Uterus (tissue), 4 donors: ENCODE results near the gene FAM8A1. TPM values are rescaled to one million over a fixed set of nuclear protein-coding genes. Genes with fewer than 3 reads are reported as not detected.
"Not testable (repeated sequence)": the region's sequence is repeated elsewhere in the genome, so short reads cannot be mapped to it uniquely, and the experiment has no call there.

Experiments used
- DNase-seq, 2 donors: peaks; one replicate each; pipeline ENCODE4 v3.0.0-alpha.2; 2019 to 2020
- H3K27ac ChIP-seq, 2 donors: fragments of 200-600 bp; sonication (generic); 1 replicate in 1 of 2; 2 replicates in 1 of 2; pipeline ENCODE4 v1.5.1; 2016 to 2018
- H3K27me3 ChIP-seq, 2 donors: fragments of 200-600 bp; sonication (generic); one replicate each; pipeline ENCODE4 v1.5.1; 2018 to 2019; ENCODE audit warnings: control low read depth in 1 of 2
- H3K36me3 ChIP-seq, 2 donors: fragments of 200-600 bp; sonication (generic); one replicate each; pipeline ENCODE4 v1.5.1; 2019; ENCODE audit warnings: control low read depth in 1 of 2
- H3K4me1 ChIP-seq, 2 donors: fragments of 200-600 bp; sonication (generic); one replicate each; pipeline ENCODE4 v1.5.1; 2018 to 2019; ENCODE audit warnings: control low read depth in 1 of 2
- H3K4me3 ChIP-seq, 2 donors: fragments of 200-600 bp; sonication (generic); 1 replicate in 1 of 2; 2 replicates in 1 of 2; pipeline ENCODE4 v1.5.1; 2018 to 2019; ENCODE audit warnings: mild to moderate bottlenecking in 1 of 2
- H3K9me3 ChIP-seq, 2 donors: fragments of 200-600 bp; sonication (generic); one replicate each; pipeline ENCODE4 v1.5.1; 2019; ENCODE audit warnings: control low read depth in 1 of 2
- POLR2A ChIP-seq, 2 donors: fragments of 450-650 bp; IDR thresholded peaks; one replicate each; pipeline ENCODE4 v1.6.1; 2016; ENCODE audit warnings: antibody characterized with exemption in 2 of 2, mild to moderate bottlenecking in 1 of 2, moderate library complexity in 1 of 2
- intact Hi-C: fragments of 100-400 bp; cut with DNase I; formaldehyde crosslinking; loops from one replicate; pipeline ENCODE4 v1.15.1; 2023; ENCODE audit warnings: low total_unique reads
- total RNA-seq, 4 donors: library from RNA; depleted of rRNA in 3 of 4; stranded (reverse); fragments of >200 nt in 3 of 4; gene quantifications; one replicate each; pipeline versions ENCODE4 v1.1.0 to v1.2.4, GENCODE V29; 2014 to 2023
- TF ChIP-seq, protein P1 (sequence below), 4 experiments: fragments of 200-600 bp in 2 of 4; fragments of 450-650 bp in 2 of 4; sonication (generic) in 2 of 4; IDR thresholded peaks; one replicate each; pipeline ENCODE4 v1.5.1; 2016 to 2019; ENCODE audit warnings: antibody characterized with exemption in 4 of 4, mild to moderate bottlenecking in 2 of 4, moderate library complexity in 1 of 4
- donor health status: DM: yes; HTN: yes; CAD: no.

Gene FAM8A1
- total RNA-seq, 4 donors from 2014 or later: 25.9 to 69.3 (median 50.6) TPM

DNA sequence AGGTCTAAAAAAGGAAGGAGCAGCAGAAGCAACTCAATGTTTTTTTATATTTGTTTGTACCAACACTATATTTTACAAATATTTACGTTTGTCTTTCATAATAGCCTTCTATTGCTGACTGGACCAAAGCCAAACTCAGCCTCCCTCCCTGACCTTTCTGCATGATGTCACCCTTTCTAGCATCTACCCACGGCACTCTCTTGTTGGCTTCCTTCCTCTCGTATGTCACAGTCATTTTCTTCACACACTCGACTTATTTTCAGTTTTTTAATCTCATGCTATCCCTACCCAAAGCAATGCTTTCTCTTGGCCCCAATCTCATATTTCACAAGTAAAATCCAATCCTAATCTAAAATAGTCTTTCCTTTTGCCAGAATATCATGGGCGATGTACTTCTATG, 16.3 kb upstream of the FAM8A1 start:
- TF ChIP-seq POLR2A (IDR thresholded peaks at IDR 0.05): no peak
- TF ChIP-seq, protein P1, sequence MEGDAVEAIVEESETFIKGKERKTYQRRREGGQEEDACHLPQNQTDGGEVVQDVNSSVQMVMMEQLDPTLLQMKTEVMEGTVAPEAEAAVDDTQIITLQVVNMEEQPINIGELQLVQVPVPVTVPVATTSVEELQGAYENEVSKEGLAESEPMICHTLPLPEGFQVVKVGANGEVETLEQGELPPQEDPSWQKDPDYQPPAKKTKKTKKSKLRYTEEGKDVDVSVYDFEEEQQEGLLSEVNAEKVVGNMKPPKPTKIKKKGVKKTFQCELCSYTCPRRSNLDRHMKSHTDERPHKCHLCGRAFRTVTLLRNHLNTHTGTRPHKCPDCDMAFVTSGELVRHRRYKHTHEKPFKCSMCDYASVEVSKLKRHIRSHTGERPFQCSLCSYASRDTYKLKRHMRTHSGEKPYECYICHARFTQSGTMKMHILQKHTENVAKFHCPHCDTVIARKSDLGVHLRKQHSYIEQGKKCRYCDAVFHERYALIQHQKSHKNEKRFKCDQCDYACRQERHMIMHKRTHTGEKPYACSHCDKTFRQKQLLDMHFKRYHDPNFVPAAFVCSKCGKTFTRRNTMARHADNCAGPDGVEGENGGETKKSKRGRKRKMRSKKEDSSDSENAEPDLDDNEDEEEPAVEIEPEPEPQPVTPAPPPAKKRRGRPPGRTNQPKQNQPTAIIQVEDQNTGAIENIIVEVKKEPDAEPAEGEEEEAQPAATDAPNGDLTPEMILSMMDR (IDR thresholded peaks at IDR 0.05): no peak
- intact Hi-C loops: loop anchor here (10.0 kb wide), 1 partner anchor 429 kb away; no protein-coding TSS in a partner anchor
- H3K27ac ChIP-seq: peak overlapping the region; percentile 77 to 92
- no peaks in the 10 kb centered on the region for H3K27me3 ChIP-seq
- peak in 1 of 2 donors; percentile 37 for DNase-seq
- H3K36me3 ChIP-seq: no peaks in the 10 kb centered on the region
- H3K4me1 ChIP-seq: no peaks in the 10 kb centered on the region
- H3K9me3 ChIP-seq: no peaks in the 10 kb centered on the region
- H3K4me3 ChIP-seq: no peak overlapping the region

DNA sequence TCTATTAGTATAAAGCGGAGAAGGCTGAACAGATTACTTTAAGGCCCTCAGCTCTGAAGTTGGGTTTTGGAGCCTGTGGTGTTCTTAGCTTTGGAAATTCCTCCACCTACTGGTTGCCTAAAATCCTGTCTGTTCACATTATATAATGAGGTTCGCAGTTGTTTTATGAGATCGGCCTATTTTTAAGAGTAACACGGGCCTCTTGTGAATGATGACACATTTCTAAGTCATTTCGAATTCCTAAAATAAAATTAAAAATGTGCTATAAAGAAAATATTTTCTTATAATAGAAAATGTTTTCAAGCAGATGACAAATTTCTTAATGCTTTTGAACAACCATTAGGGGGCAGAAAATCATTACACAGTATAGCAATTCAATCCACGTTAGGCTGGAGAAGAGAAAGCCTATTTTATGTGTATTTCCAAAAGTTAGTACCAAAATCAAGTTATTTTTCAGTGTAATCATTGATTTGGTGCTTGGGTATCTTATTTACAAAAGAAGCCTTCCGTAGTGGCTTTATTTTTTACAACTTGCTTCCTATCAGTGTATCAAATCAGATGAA, 15.8 kb upstream of the FAM8A1 start:
- Histone ChIP-seq H3K27ac (peak overlapping the region; percentile 77 to 92), H3K9me3 (no peaks in the 10 kb centered on the region), H3K4me1 (no peaks in the 10 kb centered on the region), H3K4me3 (no peak overlapping the region), H3K36me3 (no peaks in the 10 kb centered on the region), H3K27me3 (no peaks in the 10 kb centered on the region)
- DNase-seq: peak in 1 of 2 donors; percentile 67
- TF ChIP-seq POLR2A (IDR thresholded peaks at IDR 0.05): no peak
- TF ChIP-seq, protein P1 (IDR thresholded peaks at IDR 0.05): peak; percentile 83 to 97 (median 94)
- intact Hi-C loops: loop anchor here (10.0 kb wide), 1 partner anchor 430 kb away; no protein-coding TSS in a partner anchor

DNA sequence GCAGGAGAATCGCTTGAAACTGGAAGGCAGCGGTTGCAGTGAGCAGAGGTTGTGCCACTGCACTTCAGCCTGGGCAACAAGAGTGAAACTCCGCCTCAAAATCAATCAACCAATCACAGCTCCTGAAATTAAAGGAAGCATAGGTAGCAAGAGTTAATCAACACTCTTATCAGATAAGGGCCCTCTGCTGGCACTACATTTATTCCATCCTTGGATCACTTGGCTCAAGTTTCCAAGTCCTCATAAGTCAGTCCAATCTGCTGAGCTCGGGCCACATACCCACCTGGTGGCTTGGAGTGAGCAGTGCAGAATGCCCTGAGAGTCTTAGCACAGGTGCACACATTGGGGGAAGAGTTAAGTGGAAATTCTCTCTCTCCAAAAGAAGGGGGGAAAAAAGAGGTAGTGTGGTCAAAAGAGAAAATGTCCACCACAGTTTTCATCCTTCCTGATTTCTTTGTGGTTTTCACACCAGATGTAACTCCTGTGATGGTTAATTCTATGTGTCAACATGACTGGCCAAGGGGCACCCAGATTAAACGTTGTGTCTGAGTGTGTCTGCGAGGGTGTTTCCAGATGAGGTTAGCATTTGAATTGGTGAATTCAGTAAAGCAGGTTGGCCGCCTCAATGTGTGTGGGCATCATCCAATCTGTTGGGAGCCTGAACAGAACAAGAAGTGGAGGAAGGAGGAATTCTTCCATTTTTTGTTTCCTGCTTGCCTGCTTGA, 14.2 kb upstream of the FAM8A1 start:
- no peak overlapping the region for H3K27ac ChIP-seq
- intact Hi-C loops: loop anchor here (10.0 kb wide), 1 partner anchor 431 kb away; no protein-coding TSS in a partner anchor
- no peak for DNase-seq
- H3K27me3 ChIP-seq: no peaks in the 10 kb centered on the region
- H3K4me1 ChIP-seq: no peaks in the 10 kb centered on the region
- H3K9me3 ChIP-seq: no peaks in the 10 kb centered on the region
- TF ChIP-seq, protein P1 (IDR thresholded peaks at IDR 0.05): no peak
- no peak for TF ChIP-seq POLR2A (IDR thresholded peaks at IDR 0.05)
- H3K36me3 ChIP-seq: no peaks in the 10 kb centered on the region
- H3K4me3 ChIP-seq: no peak overlapping the region

DNA sequence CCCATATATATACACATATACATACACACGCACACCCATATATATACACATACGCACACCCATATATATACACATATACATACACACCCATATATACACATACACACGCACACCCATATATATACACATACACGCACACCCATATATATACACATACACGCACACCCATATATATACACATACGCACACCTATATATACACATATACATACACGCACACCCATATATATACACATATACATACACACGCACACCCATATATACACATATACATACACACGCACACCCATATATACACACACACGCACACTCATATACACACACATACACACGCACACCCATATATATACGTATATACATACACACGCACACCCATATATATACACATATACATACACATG, 13.5 kb upstream of the FAM8A1 start:
- intact Hi-C loops: loop anchor here (10.0 kb wide), 1 partner anchor 432 kb away; no protein-coding TSS in a partner anchor

DNA sequence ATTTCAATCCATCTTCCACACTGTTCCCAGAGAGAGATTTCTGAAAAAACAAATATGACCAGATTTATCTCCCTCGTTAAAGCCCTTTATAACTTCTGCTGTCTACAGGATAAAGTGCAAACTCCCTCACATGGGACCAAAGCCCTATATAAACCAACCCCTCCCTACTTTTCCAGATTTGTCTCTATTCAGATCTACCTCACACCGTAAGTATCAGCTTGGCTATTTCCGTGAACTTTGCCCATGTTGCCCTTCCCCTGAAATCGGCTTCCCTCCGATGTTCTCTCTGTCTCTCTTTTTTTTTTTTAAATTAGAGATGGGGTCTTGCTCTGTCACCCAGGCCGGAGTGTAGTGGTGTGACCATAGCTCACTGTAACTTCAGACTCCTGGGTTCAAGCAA, 12.1 kb upstream of the FAM8A1 start:
- intact Hi-C loops: loop anchor here (10.0 kb wide), 1 partner anchor 433 kb away; no protein-coding TSS in a partner anchor
- no peak overlapping the region for H3K4me3 ChIP-seq

More for the DNA sequence above, 13.5 kb upstream of the FAM8A1 start:
- DNase-seq, H3K4me1 ChIP-seq, H3K27ac ChIP-seq, H3K4me3 ChIP-seq, H3K36me3 ChIP-seq, H3K27me3 ChIP-seq, H3K9me3 ChIP-seq: not testable (repeated sequence)

More for the DNA sequence above, 12.1 kb upstream of the FAM8A1 start:
- H3K4me1 ChIP-seq: no peaks in the 10 kb centered on the region
- TF ChIP-seq, protein P1 (IDR thresholded peaks at IDR 0.05): no peak
- no peak for TF ChIP-seq POLR2A (IDR thresholded peaks at IDR 0.05)
- H3K36me3 ChIP-seq: no peaks in the 10 kb centered on the region
- no peaks in the 10 kb centered on the region for H3K27me3 ChIP-seq
- no peak for DNase-seq
- H3K27ac ChIP-seq: no peak overlapping the region
- no peaks in the 10 kb centered on the region for H3K9me3 ChIP-seq
